Activated naive CD4-positive, alpha-beta T cell treated with anti-CD3 and anti-CD28 coated beads, Interleukin-2, amount 10 ng/mL, durations not matched to agents 7 days and 5 days (primary cell): Measurements from ENCODE around the gene CASZ1.

Experiments used
- CTCF ChIA-PET: fragments of 350-600 bp; sonication (Branson Sonifier 250); formaldehyde crosslinking; loops from one replicate; lab custom pipeline; 2021; ENCODE audit warnings: antibody characterized with exemption; lab: Charles Lee
- DNase-seq: peaks from one replicate; pipeline ENCODE4 v3.0.0-alpha.2; 2020
- H3K27ac Mint-ChIP-seq: one replicate; pipeline ENCODE4 v1.8.0; 2021; ENCODE audit warnings: mild to moderate bottlenecking, moderate library complexity, mixed read lengths
- H3K27me3 Mint-ChIP-seq: one replicate; pipeline ENCODE4 v1.8.0; 2021; ENCODE audit warnings: mild to moderate bottlenecking, mixed read lengths
- H3K36me3 Mint-ChIP-seq: one replicate; pipeline ENCODE4 v1.8.0; 2021; ENCODE audit warnings: mixed read lengths
- H3K4me1 Mint-ChIP-seq: one replicate; pipeline ENCODE4 v1.8.0; 2021; ENCODE audit warnings: mixed read lengths
- H3K4me3 Mint-ChIP-seq: one replicate; pipeline ENCODE4 v1.8.0; 2021; ENCODE audit warnings: mild to moderate bottlenecking, moderate library complexity, mixed read lengths
- H3K9me3 Mint-ChIP-seq: one replicate; pipeline ENCODE4 v1.8.0; 2021; ENCODE audit warnings: mixed read lengths

Gene CASZ1

GRCh38 chr1:10814976-10815857 lies 18.8 kb upstream of the CASZ1 start:
- Mint-ChIP-seq H3K36me3 (no peaks in the 10 kb centered on the region), H3K4me3 (no peak overlapping the region), H3K27ac (no peak overlapping the region), H3K27me3 (peaks cover 23% of the 10 kb centered on the region), H3K4me1 (no peaks in the 10 kb centered on the region), H3K9me3 (no peaks in the 10 kb centered on the region)
- DNase-seq = no peak
- CTCF ChIA-PET = no interaction called here

GRCh38 chr1:10814312-10814711 lies 17.9 kb upstream of the CASZ1 start:
- no peaks in the 10 kb centered on the region for H3K36me3 Mint-ChIP-seq
- no peak for DNase-seq
- H3K9me3 Mint-ChIP-seq = no peaks in the 10 kb centered on the region
- H3K4me1 Mint-ChIP-seq = no peaks in the 10 kb centered on the region
- peaks cover 28% of the 10 kb centered on the region for H3K27me3 Mint-ChIP-seq
- no peak overlapping the region for H3K4me3 Mint-ChIP-seq
- CTCF ChIA-PET = no interaction called here
- no peak overlapping the region for H3K27ac Mint-ChIP-seq

- CTCF ChIA-PET = no interaction called here
- Mint-ChIP-seq H3K4me3 (no peak overlapping the region), H3K36me3 (no peaks in the 10 kb centered on the region), H3K27me3 (peaks cover 33% of the 10 kb centered on the region), H3K4me1 (no peaks in the 10 kb centered on the region), H3K27ac (no peak overlapping the region), H3K9me3 (no peaks in the 10 kb centered on the region)
- DNase-seq = no peak
Measured at GRCh38 chr1:10813799-10814198, 17.4 kb upstream of the CASZ1 start.

- H3K4me1 Mint-ChIP-seq = no peaks in the 10 kb centered on the region
- no peak for DNase-seq
Measured at GRCh38 chr1:10812387-10812915, 16.0 kb upstream of the CASZ1 start.

GRCh38 chr1:10808441-10808840 lies 12.0 kb upstream of the CASZ1 start:
- CTCF ChIA-PET = no interaction called here
- Mint-ChIP-seq H3K36me3 (no peaks in the 10 kb centered on the region), H3K27me3 (peaks cover 70% of the 10 kb centered on the region), H3K4me3 (no peak overlapping the region), H3K4me1 (peaks cover 6% of the 10 kb centered on the region), H3K27ac (no peak overlapping the region), H3K9me3 (no peaks in the 10 kb centered on the region)
- no peak for DNase-seq

More at GRCh38 chr1:10812387-10812915, 16.0 kb upstream of the CASZ1 start:
- CTCF ChIA-PET = no interaction called here
- no peaks in the 10 kb centered on the region for H3K9me3 Mint-ChIP-seq
- H3K36me3 Mint-ChIP-seq = no peaks in the 10 kb centered on the region
- no peak overlapping the region for H3K27ac Mint-ChIP-seq
- H3K27me3 Mint-ChIP-seq = peaks cover 46% of the 10 kb centered on the region
- H3K4me3 Mint-ChIP-seq = no peak overlapping the region

- H3K27ac Mint-ChIP-seq = no peak overlapping the region
- H3K4me1 Mint-ChIP-seq = peaks cover 6% of the 10 kb centered on the region
- no peak overlapping the region for H3K4me3 Mint-ChIP-seq
- CTCF ChIA-PET = no interaction called here
- H3K27me3 Mint-ChIP-seq = peaks cover 81% of the 10 kb centered on the region
- DNase-seq = no peak
- H3K36me3 Mint-ChIP-seq = no peaks in the 10 kb centered on the region
- H3K9me3 Mint-ChIP-seq = no peaks in the 10 kb centered on the region
Measured at GRCh38 chr1:10806966-10807365, 10.5 kb upstream of the CASZ1 start.

- H3K4me1 Mint-ChIP-seq = peaks cover 6% of the 10 kb centered on the region
- CTCF ChIA-PET = no interaction called here
- H3K9me3 Mint-ChIP-seq = no peaks in the 10 kb centered on the region
- peaks cover 87% of the 10 kb centered on the region for H3K27me3 Mint-ChIP-seq
- no peak overlapping the region for H3K4me3 Mint-ChIP-seq
- no peak overlapping the region for H3K27ac Mint-ChIP-seq
- no peak for DNase-seq
- no peaks in the 10 kb centered on the region for H3K36me3 Mint-ChIP-seq
Measured at GRCh38 chr1:10803971-10804820, 7.8 kb upstream of the CASZ1 start.

GRCh38 chr1:10802944-10803715 lies 6.7 kb upstream of the CASZ1 start:
- H3K36me3 Mint-ChIP-seq = no peaks in the 10 kb centered on the region
- no peaks in the 10 kb centered on the region for H3K9me3 Mint-ChIP-seq
- H3K4me1 Mint-ChIP-seq = peaks cover 6% of the 10 kb centered on the region
- H3K27ac Mint-ChIP-seq = no peak overlapping the region
- CTCF ChIA-PET = no interaction called here
- peaks cover 87% of the 10 kb centered on the region for H3K27me3 Mint-ChIP-seq
- DNase-seq = no peak
- H3K4me3 Mint-ChIP-seq = no peak overlapping the region

GRCh38 chr1:10800778-10801177 lies 4.3 kb upstream of the CASZ1 start:
- Mint-ChIP-seq H3K4me1 (peaks cover 6% of the 10 kb centered on the region), H3K27me3 (peaks cover 89% of the 10 kb centered on the region), H3K36me3 (no peaks in the 10 kb centered on the region), H3K4me3 (no peak overlapping the region), H3K9me3 (no peaks in the 10 kb centered on the region), H3K27ac (no peak overlapping the region)
- DNase-seq = no peak
- CTCF ChIA-PET = interaction anchor here (1.0 kb wide), 1 partner anchor 9 kb away, joined by 3 read pairs; no protein-coding TSS in a partner anchor

GRCh38 chr1:10799726-10800125 lies 3.3 kb upstream of the CASZ1 start:
- H3K36me3 Mint-ChIP-seq = no peaks in the 10 kb centered on the region
- CTCF ChIA-PET = interaction anchor here (1.0 kb wide), 1 partner anchor 10 kb away, joined by 3 read pairs; no protein-coding TSS in a partner anchor
- no peak overlapping the region for H3K27ac Mint-ChIP-seq
- H3K4me1 Mint-ChIP-seq = peaks cover 10% of the 10 kb centered on the region
- H3K9me3 Mint-ChIP-seq = no peaks in the 10 kb centered on the region
- H3K4me3 Mint-ChIP-seq = no peak overlapping the region
- peaks cover 90% of the 10 kb centered on the region for H3K27me3 Mint-ChIP-seq
- no peak for DNase-seq

GRCh38 chr1:10795276-10796021 lies 997 bp downstream of the CASZ1 start:
- peaks cover 75% of the 10 kb centered on the region for H3K27me3 Mint-ChIP-seq
- peaks cover 15% of the 10 kb centered on the region for H3K4me1 Mint-ChIP-seq
- peak overlapping the region; percentile 71 for H3K4me3 Mint-ChIP-seq
- H3K27ac Mint-ChIP-seq = no peak overlapping the region
- no peaks in the 10 kb centered on the region for H3K9me3 Mint-ChIP-seq
- H3K36me3 Mint-ChIP-seq = no peaks in the 10 kb centered on the region
- no peak for DNase-seq
- CTCF ChIA-PET = no interaction called here

GRCh38 chr1:10794724-10795275 lies 1.6 kb downstream of the CASZ1 start:
- CTCF ChIA-PET = interaction anchor here (1.0 kb wide), 1 partner anchor 98 kb away, joined by 3 read pairs; no protein-coding TSS in a partner anchor
- Mint-ChIP-seq H3K36me3 (no peaks in the 10 kb centered on the region), H3K4me1 (peaks cover 15% of the 10 kb centered on the region), H3K27ac (no peak overlapping the region), H3K4me3 (peak overlapping the region; percentile 71), H3K27me3 (peaks cover 69% of the 10 kb centered on the region), H3K9me3 (no peaks in the 10 kb centered on the region)
- peak; percentile 39 for DNase-seq

GRCh38 chr1:10793129-10793651 lies 3.3 kb downstream of the CASZ1 start:
- no peaks in the 10 kb centered on the region for H3K9me3 Mint-ChIP-seq
- H3K27me3 Mint-ChIP-seq = peaks cover 53% of the 10 kb centered on the region
- H3K4me1 Mint-ChIP-seq = peaks cover 15% of the 10 kb centered on the region
- H3K4me3 Mint-ChIP-seq = peak overlapping the region; percentile 19
- H3K27ac Mint-ChIP-seq = no peak overlapping the region
- no peaks in the 10 kb centered on the region for H3K36me3 Mint-ChIP-seq
- CTCF ChIA-PET = no interaction called here
- no peak for DNase-seq
